WERI-Rb-1 (cell line): ENCODE data around the gene AFTPH.

ENCODE experiments used
- DNase-seq: peaks from one replicate; pipeline ENCODE4 v3.0.0-alpha.2; 2020
- H3K27ac ChIP-seq: fragments of 250-450 bp; sonication (Bioruptor Pico); 2 replicates; pipeline ENCODE4 v1.5.1; 2020; ENCODE audit warnings: mild to moderate bottlenecking, moderate library complexity
- H3K27me3 ChIP-seq: fragments of 250-450 bp; sonication (Bioruptor Pico); 2 replicates; pipeline ENCODE4 v1.5.1; 2021; ENCODE audit warnings: mild to moderate bottlenecking, low read depth, moderate library complexity; ENCODE audit not compliant: insufficient read depth, severe bottlenecking
- H3K36me3 ChIP-seq: fragments of 250-450 bp; sonication (Bioruptor Pico); 2 replicates; pipeline ENCODE4 v1.5.1; 2020; ENCODE audit warnings: mild to moderate bottlenecking, moderate library complexity
- H3K4me3 ChIP-seq: 2 replicates; pipeline ENCODE4 v1.5.1; 2011; ENCODE audit warnings: low read depth, mild to moderate bottlenecking, control low read depth, low read length
- H3K9me3 ChIP-seq: fragments of 250-450 bp; sonication (Bioruptor Pico); 2 replicates; pipeline ENCODE4 v1.5.1; 2021; ENCODE audit warnings: mild to moderate bottlenecking, moderate library complexity; ENCODE audit not compliant: severe bottlenecking
- CTCF ChIP-seq: IDR thresholded peaks from 2 replicates; pipeline ENCODE4 v1.5.1; 2011; ENCODE audit warnings: low read depth, mild to moderate bottlenecking, control low read depth, inconsistent platforms, low read length

AFTPH gene

GRCh38 chr2:64586883-64587481 lies 62.9 kb downstream of the AFTPH start:
- Histone ChIP-seq H3K36me3 (peaks cover 23% of the 10 kb centered on the region), H3K27me3 (no peaks in the 10 kb centered on the region), H3K27ac (no peak overlapping the region), H3K4me3 (no peak overlapping the region), H3K9me3 (no peaks in the 10 kb centered on the region)
- peak; percentile 62 for TF ChIP-seq CTCF
- DNase-seq, result no peak

GRCh38 chr2:64587561-64587960 lies 63.4 kb downstream of the AFTPH start:
- Histone ChIP-seq H3K27me3 (no peaks in the 10 kb centered on the region), H3K4me3 (no peak overlapping the region), H3K9me3 (no peaks in the 10 kb centered on the region), H3K27ac (no peak overlapping the region), H3K36me3 (peaks cover 23% of the 10 kb centered on the region)
- DNase-seq, result no peak
- TF ChIP-seq CTCF, result no peak

- Histone ChIP-seq H3K9me3 (no peaks in the 10 kb centered on the region), H3K4me3 (no peak overlapping the region), H3K36me3 (peaks cover 20% of the 10 kb centered on the region), H3K27me3 (no peaks in the 10 kb centered on the region), H3K27ac (no peak overlapping the region)
- TF ChIP-seq CTCF, result no peak
- no peak for DNase-seq
Observed at GRCh38 chr2:64591188-64591587, 67.1 kb downstream of the AFTPH start.

- TF ChIP-seq CTCF, result no peak
- peaks cover 13% of the 10 kb centered on the region for H3K36me3 ChIP-seq
- H3K27me3 ChIP-seq, result no peaks in the 10 kb centered on the region
- no peak overlapping the region for H3K4me3 ChIP-seq
- H3K27ac ChIP-seq, result no peak overlapping the region
- no peak for DNase-seq
- H3K9me3 ChIP-seq, result no peaks in the 10 kb centered on the region
Observed at GRCh38 chr2:64593035-64593655, 69.0 kb downstream of the AFTPH start.

GRCh38 chr2:64594226-64594989 lies 70.3 kb downstream of the AFTPH start:
- TF ChIP-seq CTCF, result no peak
- DNase-seq, result no peak
- Histone ChIP-seq H3K27me3 (no peaks in the 10 kb centered on the region), H3K9me3 (no peaks in the 10 kb centered on the region), H3K27ac (no peak overlapping the region), H3K4me3 (no peak overlapping the region), H3K36me3 (peaks cover 13% of the 10 kb centered on the region)
